Endothelial cell of umbilical vein (primary cell): ENCODE results near the gene CHST7. TPM values are rescaled to one million over a fixed set of nuclear protein-coding genes. Genes with fewer than 3 reads are reported as not detected.

Source experiments
- BruUV-seq: library from RNA; stranded (reverse); fragments of 400-500 nt; replicated peaks from 2 replicates; lab custom pipeline; 2021; lab: Mats Ljungman, UMichigan
- CTCF ChIA-PET: fragments of 300-600, 350-600 bp; sonication (Branson Sonifier 250); formaldehyde crosslinking; loops from one replicate; lab custom pipeline; 2021; ENCODE audit warnings: antibody characterized with exemption, inconsistent platforms; lab: Charles Lee
- POLR2A ChIA-PET: fragments of 300-600, 350-600 bp; sonication (Branson Sonifier 250); formaldehyde crosslinking; loops from one replicate; lab custom pipeline; 2021; ENCODE audit warnings: antibody characterized with exemption, inconsistent platforms; lab: Charles Lee
- DNase-seq: peaks from one replicate; pipeline ENCODE4 v3.0.0-alpha.2; 2011; ENCODE audit warnings: low read depth, low spot score
- FAIRE-seq: peaks from 2 replicates; lab custom pipeline; 2011; peaks lifted over from hg19 to GRCh38; lab: Jason Lieb, UNC
- H2AFZ ChIP-seq: 2 replicates; pipeline ENCODE4 v1.6.0; 2012; ENCODE audit warnings: low read depth, low read length, control low read depth, inconsistent platforms
- H3K27ac ChIP-seq: 2 replicates; pipeline ENCODE4 v1.5.1; 2011; ENCODE audit warnings: low read depth, mild to moderate bottlenecking, control low read depth, low read length, moderate library complexity; ENCODE audit not compliant: insufficient read depth
- H3K27me3 ChIP-seq, 2 experiments: 2 replicates each; pipeline versions ENCODE4 v1.6.0 to v1.6.1; 2011; ENCODE audit warnings: low read length in 2 of 2, mixed read lengths in 1 of 2; ENCODE audit not compliant: control insufficient read depth in 2 of 2, insufficient read depth in 2 of 2
- H3K36me3 ChIP-seq, 2 experiments: 2 replicates in 1 of 2; 3 replicates in 1 of 2; pipeline ENCODE4 v1.5.1; 2011; ENCODE audit warnings: low read length in 2 of 2, mild to moderate bottlenecking in 1 of 2, moderate library complexity in 1 of 2; ENCODE audit not compliant: control insufficient read depth in 2 of 2, insufficient read depth in 2 of 2; ENCODE audit errors: extremely low read depth in 1 of 2
- H3K4me1 ChIP-seq: 3 replicates; pipeline ENCODE4 v1.5.1; 2011; ENCODE audit warnings: mild to moderate bottlenecking, low read length; ENCODE audit not compliant: control insufficient read depth, insufficient read depth; ENCODE audit errors: extremely low read depth
- H3K4me2 ChIP-seq: 2 replicates; pipeline ENCODE4 v1.6.1; 2011; ENCODE audit warnings: low read length, control low read depth, mixed read lengths; ENCODE audit not compliant: insufficient read depth
- H3K4me3 ChIP-seq, 3 experiments: fragments of 200-600 bp in 1 of 3; sonication (generic), shearing (Covaris generic) in 1 of 3; replicated peaks in 1 of 3; 2 replicates each; pipeline ENCODE4 v1.5.1; 2011 to 2016; ENCODE audit warnings: control low read depth in 3 of 3, low read length in 3 of 3, mild to moderate bottlenecking in 2 of 3, inconsistent platforms in 1 of 3, low read depth in 1 of 3, moderate library complexity in 1 of 3; ENCODE audit not compliant: insufficient read depth in 1 of 3
- H3K79me2 ChIP-seq: 2 replicates; pipeline ENCODE4 v1.6.0; 2012; ENCODE audit warnings: low read length, inconsistent platforms; ENCODE audit not compliant: control insufficient read depth, insufficient read depth
- H3K9ac ChIP-seq: replicated peaks from 2 replicates; pipeline ENCODE3; 2011; ENCODE audit warnings: low read length, control low read depth; ENCODE audit not compliant: insufficient read depth; ENCODE audit errors: extremely low read depth
- H3K9me1 ChIP-seq: replicated peaks from 3 replicates; pipeline ENCODE4 v1.6.0; 2011; ENCODE audit warnings: mild to moderate bottlenecking, low read length; ENCODE audit not compliant: control insufficient read depth, insufficient read depth; ENCODE audit errors: extremely low read depth
- H3K9me3 ChIP-seq: replicated peaks from 2 replicates; pipeline ENCODE4 v1.5.1; 2012; ENCODE audit warnings: low read length, inconsistent platforms; ENCODE audit not compliant: control insufficient read depth, insufficient read depth
- H4K20me1 ChIP-seq: replicated peaks from 2 replicates; pipeline ENCODE3; 2011; ENCODE audit warnings: mild to moderate bottlenecking, low read length; ENCODE audit not compliant: control insufficient read depth, insufficient read depth; ENCODE audit errors: extremely low read depth
- CTCF ChIP-seq, 2 donors: IDR thresholded peaks; 1 replicate in 1 of 2; 2 replicates in 1 of 2; pipeline ENCODE4 v1.5.1; 2011; ENCODE audit warnings: low read length in 2 of 2, mild to moderate bottlenecking in 2 of 2, moderate library complexity in 2 of 2, control low read depth in 1 of 2, inconsistent platforms in 1 of 2, low read depth in 1 of 2; ENCODE audit not compliant: insufficient read depth in 1 of 2; ENCODE audit errors: extremely low read depth in 1 of 2
- EZH2 ChIP-seq: IDR thresholded peaks from 2 replicates; pipeline ENCODE4 v1.6.1; 2012; ENCODE audit warnings: borderline replicate concordance, low read depth, mild to moderate bottlenecking, moderate library complexity, low read length, inconsistent platforms; ENCODE audit not compliant: severe bottlenecking
- FOS ChIP-seq: IDR thresholded peaks from 2 replicates; pipeline ENCODE4 v1.6.1; 2011; ENCODE audit warnings: mild to moderate bottlenecking, low read length, moderate library complexity, borderline replicate concordance; ENCODE audit not compliant: insufficient read depth
- GATA2 ChIP-seq: IDR thresholded peaks from 2 replicates; pipeline ENCODE4 v1.7.0; 2011; ENCODE audit warnings: low read depth, mild to moderate bottlenecking, moderate library complexity, mixed read lengths, low read length; ENCODE audit not compliant: insufficient read length, insufficient read depth
- JUN ChIP-seq: IDR thresholded peaks from 2 replicates; pipeline ENCODE4 v1.6.1; 2011; ENCODE audit warnings: borderline replicate concordance, low read depth; ENCODE audit not compliant: insufficient read length, insufficient read depth
- MAX ChIP-seq: IDR thresholded peaks from 2 replicates; pipeline ENCODE4 v1.6.1; 2011; ENCODE audit not compliant: insufficient read depth, insufficient read length
- MYC ChIP-seq: IDR thresholded peaks from one replicate; pipeline ENCODE4 v1.6.1; 2011; ENCODE audit warnings: mild to moderate bottlenecking, low read depth, low read length
- POLR2A ChIP-seq: IDR thresholded peaks from 2 replicates; pipeline ENCODE4 v1.6.1; 2012; ENCODE audit warnings: low read depth, mild to moderate bottlenecking, control low read depth, low read length
- POLR2AphosphoS5 ChIP-seq: IDR thresholded peaks from 2 replicates; pipeline ENCODE4 v1.6.1; 2012; ENCODE audit warnings: low read depth, mild to moderate bottlenecking, control low read depth, low read length, moderate library complexity; ENCODE audit not compliant: insufficient read depth
- dilution Hi-C: fragments of 300-500 bp; cut with MboI; formaldehyde crosslinking; loops from one replicate; pipeline ENCODE4 v1.15.0; 2019; ENCODE audit warnings: low sequenced_read_pairs; ENCODE audit not compliant: extremely low pct_ligation_motif_present
- intact Hi-C: fragments of 100-400 bp; cut with micrococcal nuclease; formaldehyde crosslinking; loops from one replicate; pipeline ENCODE4 v1.10.0; 2022
- polyA plus RNA-seq, 4 experiments: library from polyadenylated mRNA; depleted of rRNA in 3 of 4; stranded (reverse) in 3 of 4; unstranded in 1 of 4; fragments of >200 nt; gene quantifications; 2 replicates each; pipeline versions ENCODE4 v1.2.1 to v1.2.3, GENCODE V29; 2011 to 2012; ENCODE audit warnings: missing spikeins in 1 of 4
- total RNA-seq: library from RNA; stranded (reverse); gene quantifications from 2 replicates; pipeline ENCODE4 v1.2.3, GENCODE V29; 2021

The CHST7 gene
- total and polyA plus RNA-seq, 2 donors (not counting 3 experiments of a cell fraction or from before 2014, with no cell fraction given) = 4.5 to 11.2 TPM

GRCh38 chrX:46599051-46599560 lies 25.5 kb downstream of the CHST7 start:
- intact Hi-C loops (no loop called here), dilution Hi-C loops (no loop called here)
- H3K9me3 ChIP-seq = no peaks in the 10 kb centered on the region
- H3K9me1 ChIP-seq = no peaks in the 10 kb centered on the region
- TF ChIP-seq GATA2 (no peak), EZH2 (no peak), FOS (no peak), POLR2AphosphoS5 (no peak), MAX (no peak), CTCF (IDR thresholded peaks at IDR 0.05; ENCODE audit: extremely low read depth in 1 of 2, insufficient read depth in 1 of 2, low read depth in 1 of 2, low read length in 2 of 2) (no peak), POLR2A (no peak), JUN (no peak), MYC (no peak)
- H3K4me1 ChIP-seq = peaks cover 6% of the 10 kb centered on the region
- ChIA-PET POLR2A (no interaction called here), CTCF (interaction anchor here (0.9 to 2.6 kb wide), 6 partner anchors 16 to 44 kb away, joined by 3 to 11 read pairs (median 4); no protein-coding TSS in a partner anchor)
- H3K4me3 ChIP-seq = no peak overlapping the region
- H4K20me1 ChIP-seq = no peaks in the 10 kb centered on the region
- DNase-seq (no peak), FAIRE-seq (no peak)
- H3K27ac ChIP-seq = no peak overlapping the region
- no peak overlapping the region for H3K4me2 ChIP-seq
- H3K9ac ChIP-seq = no peak overlapping the region
- no TSS peak for BruUV-seq
- no peaks in the 10 kb centered on the region for H3K36me3 ChIP-seq
- no peak overlapping the region for H2AFZ ChIP-seq
- H3K27me3 ChIP-seq = no peaks in the 10 kb centered on the region
- H3K79me2 ChIP-seq = no peaks in the 10 kb centered on the region
